ENCODE measurements around the gene TMEM72. TPM values are rescaled to one million over a fixed set of nuclear protein-coding genes. Genes with fewer than 3 reads are reported as not detected.

TMEM72 gene
- polyA plus RNA-seq, 3 donors: not detected

DNA sequence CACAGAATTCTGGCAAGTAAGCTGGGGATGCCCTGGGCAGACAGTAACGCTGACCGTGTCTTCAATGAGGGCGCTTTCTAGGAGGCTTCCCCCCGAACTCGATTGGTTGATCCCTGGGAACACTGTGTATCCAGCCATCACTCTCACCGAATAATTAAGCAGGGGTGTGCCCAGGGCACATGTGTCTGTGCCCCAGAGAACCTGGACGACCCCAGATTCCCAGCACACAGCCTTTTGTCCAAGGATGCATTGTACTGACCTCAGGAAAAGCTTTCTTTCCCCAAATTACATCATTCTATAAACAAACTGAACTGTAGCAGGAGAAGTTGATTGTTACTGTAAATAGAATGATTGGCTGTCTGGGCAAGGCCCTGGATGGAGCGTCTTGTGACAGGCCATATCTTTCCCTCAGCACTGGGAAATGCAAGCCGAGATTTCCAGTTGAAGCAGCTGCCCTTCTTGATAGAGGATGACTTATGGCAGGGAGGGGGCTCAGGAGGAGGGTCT lies 74.1 kb downstream of the TMEM72 start:
- Histone ChIP-seq H3K27ac (ENCODE audit: low read depth in 1 of 2, low read length in 2 of 2) (no peak overlapping the region), H3K27me3 (ENCODE audit: control insufficient read depth in 2 of 2, insufficient read depth in 2 of 2, low read length in 2 of 2) (no peaks in the 10 kb centered on the region), H2AFZ (ENCODE audit: insufficient read depth, low read depth, low read length, poor library complexity, severe bottlenecking) (no peak overlapping the region), H3K9me3 (replicated peaks in 1 of 2; ENCODE audit: control insufficient read depth in 1 of 2, insufficient read depth in 1 of 2, low read length in 2 of 2) (no peaks in the 10 kb centered on the region), H3K36me3 (replicated peaks in 1 of 2; ENCODE audit: control insufficient read depth in 1 of 2, insufficient read depth in 2 of 2, low read length in 2 of 2) (peaks cover 98 to 100% of the 10 kb centered on the region in 2 donors), H3K4me2 (replicated peaks; ENCODE audit: extremely low read depth, low read length, poor library complexity, severe bottlenecking) (no peak overlapping the region), H3K9ac (ENCODE audit: insufficient read depth, low read length, poor library complexity, severe bottlenecking) (no peak overlapping the region), H3K4me1 (ENCODE audit: control insufficient read depth in 1 of 2, insufficient read depth in 2 of 2, low read length in 2 of 2) (no peaks in the 10 kb centered on the region), H3K4me3 (replicated peaks in 1 of 3; ENCODE audit: low read depth in 2 of 3, low read length in 3 of 3) (no peak overlapping the region), H4K20me1 (ENCODE audit: insufficient read depth, low read length) (peaks cover 98% of the 10 kb centered on the region), H3K79me2 (ENCODE audit: insufficient read depth, low read length) (peaks cover 26% of the 10 kb centered on the region)
- no peak overlapping the region for H3K4me3 Mint-ChIP-seq
- peaks cover 2% of the 10 kb centered on the region for H3K4me1 Mint-ChIP-seq
- 98% methylated on average over 8 of the region's 9 CpGs for WGBS (ENCODE audit: insufficient coverage)
- peaks cover 0 to under 1% (median 0%) of the 10 kb centered on the region in 3 donors for H3K27me3 Mint-ChIP-seq (ENCODE audit: low read depth in 3 of 3)
- no peaks in the 10 kb centered on the region for H3K9me3 Mint-ChIP-seq
- no peak for DNase-seq
- intact Hi-C loops (cut with micrococcal nuclease): no loop called here
- H3K27ac Mint-ChIP-seq: peak overlapping the region in 2 of 7 donors; percentile 15 to 37
- TF ChIP-seq, protein P1, sequence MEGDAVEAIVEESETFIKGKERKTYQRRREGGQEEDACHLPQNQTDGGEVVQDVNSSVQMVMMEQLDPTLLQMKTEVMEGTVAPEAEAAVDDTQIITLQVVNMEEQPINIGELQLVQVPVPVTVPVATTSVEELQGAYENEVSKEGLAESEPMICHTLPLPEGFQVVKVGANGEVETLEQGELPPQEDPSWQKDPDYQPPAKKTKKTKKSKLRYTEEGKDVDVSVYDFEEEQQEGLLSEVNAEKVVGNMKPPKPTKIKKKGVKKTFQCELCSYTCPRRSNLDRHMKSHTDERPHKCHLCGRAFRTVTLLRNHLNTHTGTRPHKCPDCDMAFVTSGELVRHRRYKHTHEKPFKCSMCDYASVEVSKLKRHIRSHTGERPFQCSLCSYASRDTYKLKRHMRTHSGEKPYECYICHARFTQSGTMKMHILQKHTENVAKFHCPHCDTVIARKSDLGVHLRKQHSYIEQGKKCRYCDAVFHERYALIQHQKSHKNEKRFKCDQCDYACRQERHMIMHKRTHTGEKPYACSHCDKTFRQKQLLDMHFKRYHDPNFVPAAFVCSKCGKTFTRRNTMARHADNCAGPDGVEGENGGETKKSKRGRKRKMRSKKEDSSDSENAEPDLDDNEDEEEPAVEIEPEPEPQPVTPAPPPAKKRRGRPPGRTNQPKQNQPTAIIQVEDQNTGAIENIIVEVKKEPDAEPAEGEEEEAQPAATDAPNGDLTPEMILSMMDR (IDR thresholded peaks at IDR 0.05): no peak
- H3K36me3 Mint-ChIP-seq: peaks cover 92 to 100% of the 10 kb centered on the region in 2 donors

DNA sequence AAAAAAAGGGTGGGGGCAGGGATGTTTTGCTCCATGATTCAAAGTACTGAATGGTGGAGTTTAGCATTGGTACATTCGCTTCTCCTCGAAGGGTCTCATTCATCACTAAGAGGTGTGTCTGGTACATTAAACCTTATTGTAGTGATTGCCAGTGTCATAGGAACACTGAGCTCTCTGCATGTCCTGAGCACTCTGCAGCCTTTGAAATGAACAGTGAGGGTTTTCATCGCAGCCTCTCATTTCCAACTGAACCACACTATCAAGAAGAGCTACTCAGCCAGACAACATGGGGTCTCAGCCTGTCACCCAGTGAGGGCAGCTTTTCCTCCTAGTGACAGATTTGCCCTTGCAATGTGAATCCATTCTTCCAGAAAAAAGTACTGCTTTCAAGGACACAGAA lies 75.0 kb downstream of the TMEM72 start:
- Mint-ChIP-seq H3K9me3 (no peaks in the 10 kb centered on the region), H3K27me3 (ENCODE audit: low read depth in 3 of 3) (peaks cover 0 to 2% (median 0%) of the 10 kb centered on the region in 3 donors), H3K36me3 (peaks cover 96 to 100% of the 10 kb centered on the region in 2 donors), H3K4me3 (no peak overlapping the region), H3K4me1 (no peaks in the 10 kb centered on the region), H3K27ac (no peak overlapping the region)
- H3K27me3 ChIP-seq (ENCODE audit: control insufficient read depth in 2 of 2, insufficient read depth in 2 of 2, low read length in 2 of 2): no peaks in the 10 kb centered on the region
- H3K27ac ChIP-seq (ENCODE audit: low read depth in 1 of 2, low read length in 2 of 2): no peak overlapping the region
- WGBS (ENCODE audit: insufficient coverage): 100% methylated on average over 2 of the region's 3 CpGs
- no peak for DNase-seq
- H3K4me2 ChIP-seq (replicated peaks; ENCODE audit: extremely low read depth, low read length, poor library complexity, severe bottlenecking): no peak overlapping the region
- no peak overlapping the region for H3K4me3 ChIP-seq (replicated peaks in 1 of 3; ENCODE audit: low read depth in 2 of 3, low read length in 3 of 3)
- peaks cover 99 to 100% of the 10 kb centered on the region in 2 donors for H3K36me3 ChIP-seq (replicated peaks in 1 of 2; ENCODE audit: control insufficient read depth in 1 of 2, insufficient read depth in 2 of 2, low read length in 2 of 2)
- H3K4me1 ChIP-seq (ENCODE audit: control insufficient read depth in 1 of 2, insufficient read depth in 2 of 2, low read length in 2 of 2): no peaks in the 10 kb centered on the region
- H2AFZ ChIP-seq (ENCODE audit: insufficient read depth, low read depth, low read length, poor library complexity, severe bottlenecking): no peak overlapping the region
- TF ChIP-seq, protein P1 (IDR thresholded peaks at IDR 0.05): no peak
- H3K79me2 ChIP-seq (ENCODE audit: insufficient read depth, low read length): peaks cover 19% of the 10 kb centered on the region
- intact Hi-C loops (cut with micrococcal nuclease): no loop called here
- no peaks in the 10 kb centered on the region for H3K9me3 ChIP-seq (replicated peaks in 1 of 2; ENCODE audit: control insufficient read depth in 1 of 2, insufficient read depth in 1 of 2, low read length in 2 of 2)
- H4K20me1 ChIP-seq (ENCODE audit: insufficient read depth, low read length): peaks cover 98% of the 10 kb centered on the region
- no peak overlapping the region for H3K9ac ChIP-seq (ENCODE audit: insufficient read depth, low read length, poor library complexity, severe bottlenecking)

Other genes with a start within 250 kb of the TMEM72 start
- 100 to 1,000 TPM; 117 to 290 (median 120) TPM for gene RASSF4, start 48.5 kb downstream of the TMEM72 start, polyA plus RNA-seq
- gene DEPP1, start 67.5 kb downstream of the TMEM72 start, polyA plus RNA-seq: not detected
- gene ZNF22, start 89.6 kb downstream of the TMEM72 start, polyA plus RNA-seq: 10 to 100 TPM in 2 of 3 donors, 1 to 10 TPM in 1; 4.1 to 14.6 (median 10.4) TPM

All from CD14-positive monocyte (primary cell).